Astrocyte of the spinal cord (primary cell): Measurements from ENCODE around the gene KLHL3.

Experiments used
- DNase-seq: peaks from one replicate; pipeline ENCODE4 v3.0.0; 2011; ENCODE audit warnings: low read depth, low spot score
- H3K4me3 ChIP-seq: 2 replicates; pipeline ENCODE4 v1.5.1; 2011; ENCODE audit warnings: low read depth, mild to moderate bottlenecking, low read length, moderate library complexity
- CTCF ChIP-seq: IDR thresholded peaks from 2 replicates; pipeline ENCODE4 v1.5.1; 2012; ENCODE audit warnings: low read depth, mild to moderate bottlenecking, low read length, inconsistent platforms
- in situ Hi-C: cut with HindIII; loops from 2 replicates; pipeline ENCODE4 v1.10.0; 2017; ENCODE audit warnings: low sequenced_read_pairs

The KLHL3 gene

GRCh38 chr5:137679910-137680309 is 56.0 kb downstream of the KLHL3 start:
- TF ChIP-seq CTCF: no peak
- in situ Hi-C loops: no loop called here
- H3K4me3 ChIP-seq: no peak overlapping the region
- no peak for DNase-seq

- H3K4me3 ChIP-seq: no peak overlapping the region
- DNase-seq: no peak
- TF ChIP-seq CTCF: no peak
- in situ Hi-C loops: no loop called here
These were observed 56.7 kb downstream of the KLHL3 start for GRCh38 chr5:137679195-137679594.

- in situ Hi-C loops: no loop called here
- no peak for TF ChIP-seq CTCF
- no peak overlapping the region for H3K4me3 ChIP-seq
- no peak for DNase-seq
These were observed 63.0 kb downstream of the KLHL3 start for GRCh38 chr5:137672881-137673280.

GRCh38 chr5:137672001-137672400 is 63.9 kb downstream of the KLHL3 start:
- TF ChIP-seq CTCF: no peak
- in situ Hi-C loops: no loop called here
- no peak overlapping the region for H3K4me3 ChIP-seq
- no peak for DNase-seq

GRCh38 chr5:137669811-137670210 is 66.1 kb downstream of the KLHL3 start:
- DNase-seq: no peak
- no peak for TF ChIP-seq CTCF
- H3K4me3 ChIP-seq: no peak overlapping the region
- in situ Hi-C loops: no loop called here

- no peak overlapping the region for H3K4me3 ChIP-seq
- no peak for DNase-seq
- TF ChIP-seq CTCF: no peak
- in situ Hi-C loops: no loop called here
These were observed 67.3 kb downstream of the KLHL3 start for GRCh38 chr5:137668637-137669036.

- no peak for TF ChIP-seq CTCF
- DNase-seq: no peak
- in situ Hi-C loops: no loop called here
- H3K4me3 ChIP-seq: no peak overlapping the region
These were observed 68.5 kb downstream of the KLHL3 start for GRCh38 chr5:137667341-137667740.
